Anterior cingulate cortex (tissue), 58 donors: ENCODE data around the gene POLA1.

ENCODE experiments used
- DNase-seq, 58 donors: peaks; one replicate each; lab custom pipeline; 2025; lab: John Stamatoyannopoulos, UW

The POLA1 gene

GRCh38 chrX:25019707-25020390 is 326.1 kb downstream of the POLA1 start:
- no peak for DNase-seq

DNA sequence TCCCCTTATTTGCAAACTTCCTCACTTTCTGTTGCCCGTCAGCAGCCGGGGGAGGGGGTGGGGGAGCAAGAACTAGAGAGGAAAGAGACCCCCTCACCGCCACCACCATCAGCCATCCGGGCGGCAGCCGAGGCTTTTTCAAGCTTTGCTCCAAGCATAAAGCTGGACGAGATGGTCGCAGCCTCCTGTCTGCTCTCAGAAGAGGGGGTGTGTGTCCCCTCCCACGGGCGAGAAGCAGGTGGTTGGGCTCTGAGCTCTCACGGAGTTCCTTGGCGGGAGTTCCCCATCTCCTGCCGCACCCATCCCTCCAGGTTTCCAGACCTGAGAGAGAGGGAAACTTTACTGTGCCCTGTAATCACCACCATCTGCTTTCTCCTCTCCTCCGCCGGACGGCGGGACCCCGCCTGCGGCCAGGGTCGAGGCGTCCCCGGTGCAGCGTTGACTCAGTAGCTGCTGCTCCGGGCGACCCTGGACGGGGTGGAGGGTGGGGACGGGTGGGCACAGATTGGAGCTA is 326.7 kb downstream of the POLA1 start:
- DNase-seq, result no peak

DNA sequence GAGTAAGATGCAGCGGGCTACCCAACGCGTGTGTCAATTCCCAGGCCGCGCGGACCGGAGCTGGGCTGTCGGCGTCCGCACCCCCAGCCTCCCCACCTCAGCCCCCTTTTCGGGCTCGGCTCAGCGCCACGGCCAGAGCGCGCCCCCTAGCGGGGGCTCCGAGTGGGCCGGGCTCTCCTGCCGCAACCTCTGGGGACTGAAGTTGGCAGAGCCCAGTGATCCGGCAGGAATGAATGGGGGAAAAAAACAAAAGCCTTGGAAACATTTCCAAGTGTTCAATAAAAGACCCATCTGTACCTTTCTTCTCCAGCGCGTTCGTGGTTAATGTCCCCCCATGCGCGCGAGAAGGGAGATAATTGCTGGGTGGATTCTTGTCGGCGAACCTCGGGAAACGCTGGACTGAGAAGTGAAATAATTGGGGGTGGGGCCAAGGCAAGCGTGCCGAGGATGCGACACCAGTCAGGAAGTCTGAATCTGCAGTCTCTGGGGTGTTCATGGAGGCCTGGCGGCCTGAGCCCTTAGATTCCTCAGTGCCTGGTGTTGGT is 327.3 kb downstream of the POLA1 start:
- peak in 12 of 58 donors; percentile 2 to 22 (median 10) for DNase-seq

DNA sequence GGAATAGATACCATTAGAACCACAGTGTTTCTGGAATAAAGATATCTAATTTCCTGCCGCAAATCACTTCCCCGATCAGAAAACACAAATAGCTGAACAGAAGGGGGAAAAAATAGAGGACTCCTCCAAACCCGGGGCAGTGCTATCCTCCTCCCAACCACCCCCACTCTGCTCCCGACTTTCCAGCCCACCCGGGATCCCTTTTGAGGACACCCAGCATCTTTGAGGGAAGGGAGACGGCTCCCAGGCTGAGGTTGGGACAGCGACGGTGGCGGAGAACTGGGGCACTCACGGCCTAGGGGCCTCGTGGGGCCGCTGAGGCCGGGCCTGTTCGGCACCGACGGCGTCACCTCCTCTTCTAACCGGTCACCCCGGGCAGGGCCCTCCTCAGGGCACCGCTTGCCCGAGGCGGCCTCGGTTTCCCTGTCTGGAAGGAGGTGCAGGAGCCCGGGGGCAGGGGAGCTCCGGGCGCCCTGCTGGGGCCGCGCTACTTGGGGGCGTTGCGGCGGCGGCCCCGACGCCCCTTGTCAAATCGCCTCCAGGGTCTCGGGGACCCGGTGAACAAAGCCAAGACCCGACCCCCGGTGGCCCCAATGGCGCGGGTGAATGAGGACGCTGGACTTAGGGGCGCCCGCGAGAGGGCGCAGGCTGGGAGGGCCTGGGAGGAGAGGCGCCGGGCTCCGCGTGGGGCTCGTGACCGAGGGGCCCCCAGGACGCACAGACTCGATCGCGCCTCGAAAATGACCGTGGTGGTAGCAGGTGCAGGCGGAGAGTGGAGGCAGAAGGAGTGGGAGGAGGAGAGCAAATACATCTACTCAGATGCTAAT is 329.0 kb downstream of the POLA1 start:
- no peak for DNase-seq

DNA sequence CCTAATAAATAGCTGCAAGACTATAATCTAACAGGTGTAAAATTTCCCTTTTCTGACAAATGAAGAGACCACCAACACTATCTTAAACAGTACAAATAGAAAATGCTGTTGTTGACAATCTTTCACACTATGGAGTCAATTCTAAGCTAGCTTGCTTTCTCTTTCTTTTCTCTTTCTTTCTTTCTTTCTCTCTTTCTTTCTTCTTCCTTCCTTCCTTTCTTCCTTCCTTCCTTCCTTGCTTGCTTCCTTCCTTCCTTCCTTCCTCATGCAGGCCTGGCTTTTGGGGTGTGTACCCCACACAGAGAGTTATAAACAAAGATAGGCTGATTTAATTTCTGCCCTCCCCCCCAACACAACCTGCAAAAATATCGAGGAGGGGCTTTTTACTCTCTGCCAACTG is 330.2 kb downstream of the POLA1 start:
- no peak for DNase-seq

DNA sequence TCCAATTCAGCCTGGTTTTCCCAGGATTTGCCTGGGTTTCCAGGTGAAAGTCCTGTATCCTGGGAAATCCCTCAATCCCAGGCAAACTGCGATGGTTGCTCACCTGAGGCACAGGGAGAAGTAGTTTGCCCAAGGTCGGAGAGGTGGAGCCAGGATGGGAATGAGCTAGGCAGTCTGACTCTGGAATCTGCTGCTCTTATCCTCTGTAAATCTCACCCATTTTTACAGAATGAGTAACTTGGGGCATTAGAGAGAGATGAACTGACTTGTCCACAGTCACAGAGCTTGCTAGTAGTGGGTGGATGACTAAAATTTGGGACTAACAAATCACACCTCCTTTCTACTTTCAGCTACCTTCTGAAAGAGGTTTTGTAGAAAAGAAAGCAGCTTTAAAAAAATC is 331.9 kb downstream of the POLA1 start:
- DNase-seq, result no peak

- no peak for DNase-seq
Measured at GRCh38 chrX:25026576-25026975, 332.9 kb downstream of the POLA1 start.

DNA sequence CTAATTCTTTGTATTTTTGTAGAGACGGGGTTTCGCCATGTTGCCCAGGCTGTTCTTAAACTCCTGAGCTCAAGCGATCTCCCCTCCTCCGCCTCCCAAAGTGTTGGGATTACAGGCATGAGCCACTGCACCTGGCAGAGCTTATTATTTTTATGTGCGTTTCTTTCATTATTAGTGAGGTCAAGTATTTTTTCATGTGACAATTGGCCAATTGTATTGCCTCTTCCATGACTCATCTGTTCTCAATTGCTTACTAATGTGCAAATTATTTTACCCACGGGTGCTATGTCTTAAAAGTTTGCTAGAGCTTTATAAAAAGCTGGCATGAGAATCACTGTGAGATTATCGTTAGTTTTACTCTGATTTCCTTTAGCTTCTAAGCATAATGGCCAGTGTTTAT is 335.0 kb downstream of the POLA1 start:
- DNase-seq, result no peak

DNA sequence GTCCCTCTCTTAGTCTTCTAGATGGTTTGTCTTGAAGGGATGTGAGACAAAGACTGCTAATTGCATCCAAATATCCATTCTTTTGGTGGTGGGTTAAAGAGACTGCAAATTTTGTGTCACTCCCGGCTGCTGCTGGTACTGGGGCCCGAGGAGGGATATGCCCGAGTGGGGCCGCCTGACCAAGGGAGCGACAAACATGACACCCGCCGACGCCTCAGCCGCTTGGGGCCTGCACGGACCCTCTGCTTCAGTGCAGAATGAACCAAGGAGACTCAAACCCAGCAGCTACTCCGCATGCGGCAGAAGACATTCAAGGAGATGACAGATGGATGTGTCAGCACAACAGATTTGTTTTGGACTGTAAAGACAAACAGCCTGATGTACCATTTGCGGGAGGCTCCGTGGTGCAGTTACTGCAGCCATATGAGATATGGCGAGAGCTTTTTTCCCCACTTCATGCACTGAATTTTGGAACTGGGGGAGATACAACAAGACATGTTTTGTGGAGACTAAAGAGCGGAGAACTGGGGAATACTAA is 335.6 kb downstream of the POLA1 start:
- no peak for DNase-seq

- no peak for DNase-seq
Measured at GRCh38 chrX:25034889-25035288, 341.2 kb downstream of the POLA1 start.

DNA sequence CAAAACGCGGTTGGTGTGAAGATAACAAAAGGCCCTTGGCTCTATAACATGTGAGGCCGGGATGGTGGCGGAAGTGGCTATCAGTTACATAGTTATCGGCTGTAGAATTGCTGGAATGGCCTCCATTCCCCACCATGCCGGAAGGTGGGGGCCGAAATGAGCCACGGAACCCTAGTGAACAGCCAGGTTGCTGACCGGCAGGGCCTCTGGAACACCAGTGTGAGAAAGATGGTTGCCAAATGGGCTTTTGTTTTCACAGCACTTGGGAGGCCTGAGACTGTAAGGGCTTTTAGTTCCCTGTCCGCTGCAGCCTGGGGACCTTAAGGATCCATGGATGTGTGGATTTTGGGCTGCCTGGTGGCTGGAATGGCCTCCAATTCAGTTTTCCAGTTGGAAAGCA is 345.3 kb downstream of the POLA1 start:
- DNase-seq, result no peak

- no peak for DNase-seq
Measured at GRCh38 chrX:25043192-25043591, 349.5 kb downstream of the POLA1 start.
